Neuronal stem cell (in vitro differentiated cells): ENCODE data around the gene TTC28.
A peak's percentile ranks its signal among the peaks of the same experiment; 100 is the strongest.

Source experiments
- DNase-seq: peaks from one replicate; pipeline ENCODE4 v3.0.0-alpha.2; 2013; ENCODE audit warnings: low spot score
- H2AFZ ChIP-seq: one replicate; pipeline ENCODE4 v1.6.1; 2013; ENCODE audit warnings: mild to moderate bottlenecking, low read length, inconsistent platforms
- H2AK5ac ChIP-seq: 2 replicates; pipeline ENCODE4 v1.6.1; 2013; ENCODE audit warnings: low read depth, mild to moderate bottlenecking, inconsistent platforms, low read length, moderate library complexity, mixed read lengths
- H2BK120ac ChIP-seq: 2 replicates; pipeline ENCODE4 v1.6.1; 2013; ENCODE audit warnings: low read depth, mild to moderate bottlenecking, inconsistent platforms, low read length, moderate library complexity, mixed read lengths
- H2BK12ac ChIP-seq: one replicate; pipeline ENCODE4 v1.6.1; 2013; ENCODE audit warnings: low read length, inconsistent platforms
- H2BK15ac ChIP-seq: 2 replicates; pipeline ENCODE4 v1.6.1; 2013; ENCODE audit warnings: mild to moderate bottlenecking, low read length, inconsistent platforms, mixed read lengths
- H2BK5ac ChIP-seq: one replicate; pipeline ENCODE4 v1.6.1; 2013; ENCODE audit warnings: inconsistent platforms, mild to moderate bottlenecking, low read length, moderate library complexity
- H3K14ac ChIP-seq: one replicate; pipeline ENCODE4 v1.6.1; 2013; ENCODE audit warnings: low read length, inconsistent platforms
- H3K18ac ChIP-seq: 2 replicates; pipeline ENCODE4 v1.6.1; 2013; ENCODE audit warnings: low read length, inconsistent platforms
- H3K23ac ChIP-seq: 2 replicates; pipeline ENCODE4 v1.6.1; 2013; ENCODE audit warnings: low read depth, mild to moderate bottlenecking, mixed read lengths, low read length, inconsistent platforms; ENCODE audit not compliant: poor library complexity
- H3K27ac ChIP-seq: replicated peaks from 3 replicates; pipeline ENCODE4 v1.5.1; 2013; ENCODE audit warnings: low read length, inconsistent platforms
- H3K27me3 ChIP-seq, 3 experiments: 2 replicates each; pipeline ENCODE4 v1.6.1; 2013; ENCODE audit warnings: low read length in 3 of 3, mild to moderate bottlenecking in 2 of 3, inconsistent platforms in 1 of 3, low read depth in 1 of 3, mixed read lengths in 1 of 3, moderate library complexity in 1 of 3; ENCODE audit not compliant: control insufficient read depth in 3 of 3, insufficient read depth in 3 of 3
- H3K36me3 ChIP-seq, 2 donors: replicated peaks in 1 of 2; 2 replicates each; pipeline ENCODE4 v1.6.1; 2013; ENCODE audit warnings: low read length in 2 of 2; ENCODE audit not compliant: control insufficient read depth in 2 of 2, insufficient read depth in 2 of 2
- H3K4ac ChIP-seq: 2 replicates; pipeline ENCODE4 v1.6.1; 2013; ENCODE audit warnings: inconsistent platforms, mild to moderate bottlenecking, low read length, moderate library complexity
- H3K4me1 ChIP-seq, 2 donors: 1 replicate in 1 of 2; 2 replicates in 1 of 2; pipeline ENCODE4 v1.6.1; 2013; ENCODE audit warnings: low read length in 2 of 2, low read depth in 1 of 2; ENCODE audit not compliant: control insufficient read depth in 2 of 2, insufficient read depth in 1 of 2
- H3K4me2 ChIP-seq: one replicate; pipeline ENCODE4 v1.6.1; 2013; ENCODE audit warnings: mild to moderate bottlenecking, low read length, inconsistent platforms; ENCODE audit not compliant: insufficient read depth, poor library complexity, severe bottlenecking
- H3K4me3 ChIP-seq, 2 donors: 2 replicates each; pipeline ENCODE4 v1.5.1; 2013; ENCODE audit warnings: low read length in 2 of 2, mild to moderate bottlenecking in 2 of 2, inconsistent platforms in 1 of 2, moderate library complexity in 1 of 2
- H3K79me1 ChIP-seq: one replicate; pipeline ENCODE4 v1.6.1; 2013; ENCODE audit warnings: low read depth, mild to moderate bottlenecking, inconsistent platforms, low read length, moderate library complexity
- H3K9ac ChIP-seq: one replicate; pipeline ENCODE4 v1.6.1; 2013; ENCODE audit warnings: mild to moderate bottlenecking, low read depth, low read length, inconsistent platforms; ENCODE audit not compliant: poor library complexity
- H3K9me3 ChIP-seq, 2 donors: replicated peaks in 1 of 2; 2 replicates each; pipeline versions ENCODE3 to v1.6.1; 2013; ENCODE audit warnings: low read length in 2 of 2, mild to moderate bottlenecking in 2 of 2, inconsistent platforms in 1 of 2, low read depth in 1 of 2, mixed read lengths in 1 of 2, moderate library complexity in 1 of 2; ENCODE audit not compliant: control insufficient read depth in 2 of 2, insufficient read depth in 1 of 2
- H4K8ac ChIP-seq: one replicate; pipeline ENCODE4 v1.6.1; 2013; ENCODE audit warnings: low read depth, mild to moderate bottlenecking, inconsistent platforms, low read length, moderate library complexity
- H4K91ac ChIP-seq: one replicate; pipeline ENCODE4 v1.6.1; 2013; ENCODE audit warnings: low read length, low read depth, mild to moderate bottlenecking, inconsistent platforms; ENCODE audit not compliant: poor library complexity
- WGBS, 2 donors: extraction: QIAGEN DNeasy Blood & Tissue Kit; methylation state at CpG; one replicate each; pipeline ENCODE4 v1.1.7; 2013; ENCODE audit warnings: missing lambda C conversion rate in 2 of 2, mixed read lengths in 1 of 2; ENCODE audit not compliant: insufficient read length in 2 of 2, insufficient replicate concordance in 1 of 2; ENCODE audit errors: extremely low coverage in 2 of 2; 5-methylcytosine and 5-hydroxymethylcytosine counted together

Gene TTC28

DNA sequence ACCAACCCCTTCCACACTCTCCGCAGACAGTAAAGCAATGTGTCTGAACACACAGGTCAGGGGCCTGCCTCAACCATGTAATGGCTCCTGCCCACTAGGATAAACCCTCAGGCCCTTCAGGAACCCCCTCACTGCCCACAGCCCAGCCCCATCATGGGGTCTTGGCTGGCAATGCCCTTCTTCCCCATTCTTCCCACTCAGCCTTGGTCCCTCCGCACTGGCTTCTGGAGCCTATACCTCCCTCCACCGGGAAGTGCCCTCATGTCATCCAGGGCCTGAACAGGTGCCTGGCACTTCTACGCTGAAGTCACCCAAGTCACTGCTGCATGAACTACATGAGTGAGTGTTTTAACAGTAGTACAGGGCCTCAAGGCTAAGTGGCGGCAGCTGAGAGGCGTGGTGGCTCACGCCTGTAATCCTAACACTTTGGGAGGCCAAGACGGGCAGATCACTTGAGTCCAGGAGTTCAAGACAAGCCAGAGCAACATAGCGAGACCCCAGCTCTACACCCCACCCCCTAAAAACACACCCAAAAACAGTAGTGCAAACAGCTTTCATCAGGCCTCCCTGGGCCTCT lies 685.8 kb downstream of the TTC28 start:
- Histone ChIP-seq H2BK5ac (no peak overlapping the region), H3K27ac (no peak overlapping the region), H4K91ac (no peak overlapping the region), H3K4ac (no peak overlapping the region), H2AK5ac (no peak overlapping the region), H3K9ac (no peak overlapping the region), H3K79me1 (no peaks in the 10 kb centered on the region), H3K36me3 (peaks cover 17 to 96% of the 10 kb centered on the region in 2 donors), H3K23ac (no peak overlapping the region), H3K14ac (no peak overlapping the region), H2BK120ac (no peak overlapping the region), H2AFZ (no peak overlapping the region), H3K9me3 (no peaks in the 10 kb centered on the region), H2BK15ac (no peak overlapping the region), H3K4me3 (no peak overlapping the region), H2BK12ac (no peak overlapping the region), H3K27me3 (no peaks in the 10 kb centered on the region), H4K8ac (no peak overlapping the region), H3K4me1 (no peaks in the 10 kb centered on the region), H3K18ac (no peak overlapping the region), H3K4me2 (no peak overlapping the region)
- WGBS, 2 donors: no CpG with 5 or more reads among the region's 9 CpGs
- no peak for DNase-seq

DNA sequence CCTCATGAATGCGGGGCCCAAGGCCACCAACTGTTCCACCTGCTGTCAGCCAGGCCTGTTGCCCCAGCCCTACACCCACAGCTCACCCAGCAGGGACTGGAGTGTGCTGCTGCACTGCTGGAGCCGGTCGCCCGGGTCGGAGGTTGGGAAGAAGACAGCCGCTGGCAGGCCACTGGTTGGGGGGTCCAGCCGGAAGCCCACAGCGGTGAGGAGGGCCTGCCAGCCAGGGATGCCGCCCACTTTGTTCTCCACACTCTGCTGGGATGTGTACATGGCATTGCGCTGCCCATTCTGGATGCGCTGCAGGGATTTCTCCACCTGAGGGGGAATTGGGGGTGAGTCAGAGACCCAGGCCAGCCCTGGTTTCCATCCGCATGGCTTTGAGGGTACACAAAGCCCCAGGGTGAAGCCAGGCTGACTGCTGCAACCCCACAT lies 686.4 kb downstream of the TTC28 start:
- Histone ChIP-seq H3K9me3 (no peaks in the 10 kb centered on the region), H3K27me3 (no peaks in the 10 kb centered on the region), H3K9ac (no peak overlapping the region), H3K14ac (no peak overlapping the region), H2BK120ac (no peak overlapping the region), H2AFZ (no peak overlapping the region), H3K79me1 (no peaks in the 10 kb centered on the region), H3K36me3 (peaks cover 13 to 95% of the 10 kb centered on the region in 2 donors), H4K8ac (no peak overlapping the region), H3K4me1 (no peaks in the 10 kb centered on the region), H3K23ac (no peak overlapping the region), H2BK15ac (no peak overlapping the region), H3K27ac (no peak overlapping the region), H2BK12ac (no peak overlapping the region), H3K18ac (no peak overlapping the region), H3K4me3 (no peak overlapping the region), H2AK5ac (no peak overlapping the region), H3K4ac (no peak overlapping the region), H4K91ac (no peak overlapping the region), H2BK5ac (no peak overlapping the region), H3K4me2 (no peak overlapping the region)
- no CpG with 5 or more reads among the region's 12 CpGs for WGBS, 2 donors
- no peak for DNase-seq

- no peak overlapping the region for H2BK12ac ChIP-seq
- H3K9me3 ChIP-seq: no peaks in the 10 kb centered on the region
- H2AFZ ChIP-seq: no peak overlapping the region
- peak overlapping the region; percentile 19 for H4K8ac ChIP-seq
- H3K36me3 ChIP-seq: peaks cover 13 to 94% of the 10 kb centered on the region in 2 donors
- H3K23ac ChIP-seq: no peak overlapping the region
- H2BK5ac ChIP-seq: no peak overlapping the region
- no peak for DNase-seq
- no peak overlapping the region for H3K14ac ChIP-seq
- H3K4me2 ChIP-seq: no peak overlapping the region
- H4K91ac ChIP-seq: no peak overlapping the region
- no CpG with 5 or more reads among the region's 23 CpGs for WGBS, 2 donors
- H3K4ac ChIP-seq: no peak overlapping the region
- H3K9ac ChIP-seq: peak overlapping the region; percentile 44
- no peak overlapping the region for H2AK5ac ChIP-seq
- H3K27me3 ChIP-seq: no peaks in the 10 kb centered on the region
- peak overlapping the region in 1 of 2 donors; percentile 2 for H3K4me3 ChIP-seq
- H3K79me1 ChIP-seq: no peaks in the 10 kb centered on the region
- H3K18ac ChIP-seq: no peak overlapping the region
- H2BK15ac ChIP-seq: no peak overlapping the region
- no peak overlapping the region for H2BK120ac ChIP-seq
- no peaks in the 10 kb centered on the region for H3K4me1 ChIP-seq
- H3K27ac ChIP-seq: no peak overlapping the region
These were observed 687.1 kb downstream of the TTC28 start for GRCh38 chr22:27992294-27993165.

GRCh38 chr22:27991586-27992293 lies 687.9 kb downstream of the TTC28 start:
- Histone ChIP-seq H3K23ac (no peak overlapping the region), H3K36me3 (peaks cover 13 to 94% of the 10 kb centered on the region in 2 donors), H3K27ac (no peak overlapping the region), H2BK12ac (no peak overlapping the region), H3K4me2 (no peak overlapping the region), H3K4me1 (no peaks in the 10 kb centered on the region), H2BK120ac (no peak overlapping the region), H3K18ac (no peak overlapping the region), H3K9me3 (no peaks in the 10 kb centered on the region), H4K91ac (no peak overlapping the region), H3K4me3 (no peak overlapping the region), H3K79me1 (no peaks in the 10 kb centered on the region), H2BK15ac (no peak overlapping the region), H4K8ac (no peak overlapping the region), H3K27me3 (no peaks in the 10 kb centered on the region), H2AFZ (no peak overlapping the region), H3K14ac (no peak overlapping the region), H3K4ac (no peak overlapping the region), H3K9ac (no peak overlapping the region), H2BK5ac (no peak overlapping the region), H2AK5ac (no peak overlapping the region)
- DNase-seq: no peak
- no CpG with 5 or more reads among the region's 7 CpGs for WGBS, 2 donors
